Mesothelial cell of epicardium (in vitro differentiated cells): ENCODE results near the gene PRDM5. TPM values are rescaled to one million over a fixed set of nuclear protein-coding genes. Genes with fewer than 3 reads are reported as not detected.
"Not testable (repeated sequence)": the region's sequence is repeated elsewhere in the genome, so short reads cannot be mapped to it uniquely, and the experiment has no call there.

Experiments
- DNase-seq, 2 experiments: peaks; one replicate each; pipeline ENCODE4 v3.0.0; 2021; ENCODE audit warnings: low spot score in 2 of 2; ENCODE audit not compliant: unreplicated experiment in 2 of 2
- H3K27ac Mint-ChIP-seq: 2 replicates; pipeline ENCODE4 v1.8.0; 2021; ENCODE audit warnings: mixed read lengths
- H3K27me3 Mint-ChIP-seq: 2 replicates; pipeline ENCODE4 v1.8.0; 2021; ENCODE audit warnings: low read depth, mixed read lengths
- H3K36me3 Mint-ChIP-seq: 2 replicates; pipeline ENCODE4 v1.8.0; 2021; ENCODE audit warnings: mixed read lengths
- H3K4me1 Mint-ChIP-seq: 2 replicates; pipeline ENCODE4 v1.8.0; 2021; ENCODE audit warnings: mixed read lengths
- H3K4me3 Mint-ChIP-seq: 2 replicates; pipeline ENCODE4 v1.8.0; 2021; ENCODE audit warnings: mild to moderate bottlenecking, moderate library complexity, mixed read lengths
- H3K9me3 Mint-ChIP-seq: 2 replicates; pipeline ENCODE4 v1.8.0; 2021; ENCODE audit warnings: mixed read lengths
- CTCF ChIP-seq: fragments of 200-600 bp; sonication (generic); IDR thresholded peaks from one replicate; pipeline ENCODE4 v1.5.0; 2021; ENCODE audit warnings: antibody characterized with exemption; ENCODE audit not compliant: unreplicated experiment
- total RNA-seq: library from RNA; stranded (reverse); gene quantifications from 3 replicates; pipeline ENCODE4 v1.2.1, GENCODE V29; 2021

The PRDM5 gene
- total RNA-seq, 1 donor from 2014 or later = 30.2 TPM

GRCh38 chr4:120749445-120750151, 172.9 kb downstream of the PRDM5 start:
- no peak for TF ChIP-seq CTCF
- H3K9me3 Mint-ChIP-seq = peaks cover 28% of the 10 kb centered on the region
- H3K27me3 Mint-ChIP-seq = no peaks in the 10 kb centered on the region
- H3K27ac Mint-ChIP-seq = no peak overlapping the region
- DNase-seq = no peak
- H3K4me3 Mint-ChIP-seq = no peak overlapping the region
- H3K36me3 Mint-ChIP-seq = peaks cover 41% of the 10 kb centered on the region
- peaks cover 6% of the 10 kb centered on the region for H3K4me1 Mint-ChIP-seq

- H3K9me3 Mint-ChIP-seq, DNase-seq, H3K4me1 Mint-ChIP-seq, H3K4me3 Mint-ChIP-seq, H3K27ac Mint-ChIP-seq, H3K27me3 Mint-ChIP-seq: not testable (repeated sequence)
- H3K36me3 Mint-ChIP-seq = peaks cover 17% of the 10 kb centered on the region
These were observed 180.9 kb downstream of the PRDM5 start for GRCh38 chr4:120741636-120742035.

- no peak overlapping the region for H3K27ac Mint-ChIP-seq
- peaks cover 3% of the 10 kb centered on the region for H3K4me1 Mint-ChIP-seq
- H3K27me3 Mint-ChIP-seq = no peaks in the 10 kb centered on the region
- H3K36me3 Mint-ChIP-seq = peaks cover 11% of the 10 kb centered on the region
- no peak for TF ChIP-seq CTCF
- no peaks in the 10 kb centered on the region for H3K9me3 Mint-ChIP-seq
- no peak for DNase-seq
- no peak overlapping the region for H3K4me3 Mint-ChIP-seq
These were observed 186.2 kb downstream of the PRDM5 start for GRCh38 chr4:120736312-120736711.

- Mint-ChIP-seq H3K36me3 (no peaks in the 10 kb centered on the region), H3K4me1 (peaks cover 3% of the 10 kb centered on the region), H3K27me3 (no peaks in the 10 kb centered on the region), H3K9me3 (no peaks in the 10 kb centered on the region), H3K27ac (no peak overlapping the region), H3K4me3 (no peak overlapping the region)
- no peak for DNase-seq
- no peak for TF ChIP-seq CTCF
These were observed 188.6 kb downstream of the PRDM5 start for GRCh38 chr4:120733968-120734367.

- TF ChIP-seq CTCF = no peak
- H3K4me3 Mint-ChIP-seq = no peak overlapping the region
- no peaks in the 10 kb centered on the region for H3K9me3 Mint-ChIP-seq
- peaks cover 3% of the 10 kb centered on the region for H3K4me1 Mint-ChIP-seq
- no peak for DNase-seq
- H3K27ac Mint-ChIP-seq = no peak overlapping the region
- H3K27me3 Mint-ChIP-seq = no peaks in the 10 kb centered on the region
- peaks cover 2% of the 10 kb centered on the region for H3K36me3 Mint-ChIP-seq
These were observed 189.5 kb downstream of the PRDM5 start for GRCh38 chr4:120733054-120733453.

- Mint-ChIP-seq H3K4me3 (no peak overlapping the region), H3K27me3 (no peaks in the 10 kb centered on the region), H3K9me3 (no peaks in the 10 kb centered on the region), H3K36me3 (peaks cover 2% of the 10 kb centered on the region), H3K27ac (no peak overlapping the region), H3K4me1 (peaks cover 4% of the 10 kb centered on the region)
- no peak for DNase-seq
- no peak for TF ChIP-seq CTCF
These were observed 191.0 kb downstream of the PRDM5 start for GRCh38 chr4:120731561-120731960.
